ENCODE measurements around the gene MSH3.
"Not testable (repeated sequence)": the region's sequence is repeated elsewhere in the genome, so short reads cannot be mapped to it uniquely, and the experiment has no call there.

MSH3 gene

GRCh38 chr5:80659106-80659505 is 4.7 kb downstream of the MSH3 start:
- Histone ChIP-seq H3F3A (ENCODE audit: low read depth) (no peaks in the 10 kb centered on the region), H2AFZ (ENCODE audit: low read length) (no peak overlapping the region), H3K9me3 (ENCODE audit: insufficient read depth, low read depth, low read length) (peaks cover 8% of the 10 kb centered on the region; the same call in 1 of the 2 replicates), H3K4me2 (ENCODE audit: low read depth, low read length, poor library complexity, severe bottlenecking) (no peak overlapping the region), H3K4me1 (ENCODE audit: insufficient read depth, low read length, poor library complexity, severe bottlenecking) (peaks cover 40% of the 10 kb centered on the region), H3K9me2 (replicated peaks; ENCODE audit: low read depth, low read length) (no peaks in the 10 kb centered on the region), H4K20me1 (ENCODE audit: insufficient read depth, low read length, poor library complexity, severe bottlenecking) (peaks cover 4% of the 10 kb centered on the region), H3K4me3 (ENCODE audit: low read length, poor library complexity, severe bottlenecking) (no peak overlapping the region), H3K27me3 (ENCODE audit: insufficient read depth, low read length, poor library complexity, severe bottlenecking) (no peaks in the 10 kb centered on the region), H3K79me2 (ENCODE audit: insufficient read depth, low read length) (peaks cover 77% of the 10 kb centered on the region), H3K9ac (ENCODE audit: low read depth, low read length, poor library complexity, severe bottlenecking) (no peak overlapping the region), H3K36me3 (ENCODE audit: insufficient read depth, low read length) (peaks cover 34% of the 10 kb centered on the region)
- TF ChIP-seq EZH2phosphoT487 (IDR thresholded peaks at IDR 0.05; ENCODE audit: borderline replicate concordance), result no peak
- TF ChIP-seq CTCF (conservative IDR thresholded peaks at IDR 0.05; ENCODE audit: low read length), result no peak

GRCh38 chr5:80660661-80661060 is 6.2 kb downstream of the MSH3 start:
- Histone ChIP-seq H3K4me1 (ENCODE audit: insufficient read depth, low read length, poor library complexity, severe bottlenecking) (peaks cover 36% of the 10 kb centered on the region), H3K4me2 (ENCODE audit: low read depth, low read length, poor library complexity, severe bottlenecking) (peak overlapping the region; percentile 40), H3K79me2 (ENCODE audit: insufficient read depth, low read length) (peaks cover 74% of the 10 kb centered on the region), H3K36me3 (ENCODE audit: insufficient read depth, low read length) (peaks cover 43% of the 10 kb centered on the region)
- H3K9ac ChIP-seq (ENCODE audit: low read depth, low read length, poor library complexity, severe bottlenecking); H3K9me3 ChIP-seq (ENCODE audit: insufficient read depth, low read depth, low read length); H2AFZ ChIP-seq (ENCODE audit: low read length); H3K9me2 ChIP-seq (replicated peaks; ENCODE audit: low read depth, low read length); H3K27me3 ChIP-seq (ENCODE audit: insufficient read depth, low read length, poor library complexity, severe bottlenecking); H4K20me1 ChIP-seq (ENCODE audit: insufficient read depth, low read length, poor library complexity, severe bottlenecking); H3F3A ChIP-seq (ENCODE audit: low read depth); H3K4me3 ChIP-seq (ENCODE audit: low read length, poor library complexity, severe bottlenecking): not testable (repeated sequence)

- Histone ChIP-seq H4K20me1 (ENCODE audit: insufficient read depth, low read length, poor library complexity, severe bottlenecking) (peaks cover 11% of the 10 kb centered on the region), H3K27me3 (ENCODE audit: insufficient read depth, low read length, poor library complexity, severe bottlenecking) (no peaks in the 10 kb centered on the region), H3K9me3 (ENCODE audit: insufficient read depth, low read depth, low read length) (peaks cover 8% of the 10 kb centered on the region; the same call in 1 of the 2 replicates), H3K9me2 (replicated peaks; ENCODE audit: low read depth, low read length) (no peaks in the 10 kb centered on the region), H3K9ac (ENCODE audit: low read depth, low read length, poor library complexity, severe bottlenecking) (no peak overlapping the region), H3K4me2 (ENCODE audit: low read depth, low read length, poor library complexity, severe bottlenecking) (peak overlapping the region; percentile 40), H3K4me3 (ENCODE audit: low read length, poor library complexity, severe bottlenecking) (no peak overlapping the region), H3K79me2 (ENCODE audit: insufficient read depth, low read length) (peaks cover 61% of the 10 kb centered on the region), H2AFZ (ENCODE audit: low read length) (no peak overlapping the region), H3K36me3 (ENCODE audit: insufficient read depth, low read length) (peaks cover 56% of the 10 kb centered on the region), H3F3A (ENCODE audit: low read depth) (no peaks in the 10 kb centered on the region), H3K4me1 (ENCODE audit: insufficient read depth, low read length, poor library complexity, severe bottlenecking) (peaks cover 29% of the 10 kb centered on the region)
- TF ChIP-seq CTCF (conservative IDR thresholded peaks at IDR 0.05; ENCODE audit: low read length) (no peak), EZH2phosphoT487 (IDR thresholded peaks at IDR 0.05; ENCODE audit: borderline replicate concordance) (no peak)
Measured at GRCh38 chr5:80662108-80662507, 7.7 kb downstream of the MSH3 start.

GRCh38 chr5:80665057-80665456 is 10.6 kb downstream of the MSH3 start:
- H3K79me2 ChIP-seq (ENCODE audit: insufficient read depth, low read length), result peaks cover 37% of the 10 kb centered on the region
- H3K4me3 ChIP-seq (ENCODE audit: low read length, poor library complexity, severe bottlenecking), result no peak overlapping the region
- peaks cover 3% of the 10 kb centered on the region; the same call in 1 of the 2 replicates for H3F3A ChIP-seq (ENCODE audit: low read depth)
- H2AFZ ChIP-seq (ENCODE audit: low read length), result no peak overlapping the region
- peak overlapping the region; percentile 7 for H3K4me2 ChIP-seq (ENCODE audit: low read depth, low read length, poor library complexity, severe bottlenecking)
- peaks cover 3% of the 10 kb centered on the region; the same call in 1 of the 2 replicates for H3K9me3 ChIP-seq (ENCODE audit: insufficient read depth, low read depth, low read length)
- H4K20me1 ChIP-seq (ENCODE audit: insufficient read depth, low read length, poor library complexity, severe bottlenecking), result peaks cover 11% of the 10 kb centered on the region
- TF ChIP-seq CTCF (conservative IDR thresholded peaks at IDR 0.05; ENCODE audit: low read length), result no peak
- TF ChIP-seq EZH2phosphoT487 (IDR thresholded peaks at IDR 0.05; ENCODE audit: borderline replicate concordance), result no peak
- H3K36me3 ChIP-seq (ENCODE audit: insufficient read depth, low read length), result peaks cover 55% of the 10 kb centered on the region
- no peak overlapping the region for H3K9ac ChIP-seq (ENCODE audit: low read depth, low read length, poor library complexity, severe bottlenecking)
- H3K4me1 ChIP-seq (ENCODE audit: insufficient read depth, low read length, poor library complexity, severe bottlenecking), result peaks cover 22% of the 10 kb centered on the region
- H3K9me2 ChIP-seq (replicated peaks; ENCODE audit: low read depth, low read length), result no peaks in the 10 kb centered on the region
- H3K27me3 ChIP-seq (ENCODE audit: insufficient read depth, low read length, poor library complexity, severe bottlenecking), result no peaks in the 10 kb centered on the region

Measured in Loucy (cell line).